Calu3 (cell line): ENCODE data around the gene PAX9. TPM values are rescaled to one million over a fixed set of nuclear protein-coding genes. Genes with fewer than 3 reads are reported as not detected.
A peak's percentile ranks its signal among the peaks of the same experiment; 100 is the strongest.

Experiments used
- BruUV-seq: library from RNA; stranded (reverse); fragments of 400-500 nt; replicated peaks from 2 replicates; lab custom pipeline; 2021; lab: Mats Ljungman, UMichigan
- CTCF ChIA-PET: fragments of 300-600 bp; sonication (Branson Sonifier 250); formaldehyde crosslinking; loops from one replicate; lab custom pipeline; 2022; ENCODE audit warnings: antibody characterized with exemption; lab: Charles Lee
- DNase-seq: peaks from one replicate; pipeline ENCODE4 v3.0.0; 2022
- H3K27ac Mint-ChIP-seq: one replicate; pipeline ENCODE4 v1.8.0; 2022; ENCODE audit warnings: mixed read lengths; ENCODE audit not compliant: unreplicated experiment
- H3K27me3 Mint-ChIP-seq: one replicate; pipeline ENCODE4 v1.8.0; 2022; ENCODE audit warnings: mixed read lengths; ENCODE audit not compliant: unreplicated experiment
- H3K36me3 Mint-ChIP-seq: one replicate; pipeline ENCODE4 v1.8.0; 2022; ENCODE audit warnings: mild to moderate bottlenecking, moderate library complexity, mixed read lengths; ENCODE audit not compliant: insufficient read depth, unreplicated experiment
- H3K4me1 Mint-ChIP-seq: one replicate; pipeline ENCODE4 v1.8.0; 2022; ENCODE audit warnings: mild to moderate bottlenecking, low read depth, mixed read lengths; ENCODE audit not compliant: unreplicated experiment
- H3K4me3 Mint-ChIP-seq: one replicate; pipeline ENCODE4 v1.8.0; 2022; ENCODE audit warnings: mild to moderate bottlenecking, low read depth, moderate library complexity, mixed read lengths; ENCODE audit not compliant: unreplicated experiment
- H3K9me3 Mint-ChIP-seq: one replicate; pipeline ENCODE4 v1.8.0; 2022; ENCODE audit warnings: low read depth, mixed read lengths; ENCODE audit not compliant: unreplicated experiment
- CTCF ChIP-seq: fragments of 200-600 bp; IDR thresholded peaks from one replicate; pipeline ENCODE4 v1.8.0; 2022; ENCODE audit warnings: antibody characterized with exemption; ENCODE audit not compliant: unreplicated experiment
- intact Hi-C: fragments of 100-400 bp; cut with micrococcal nuclease; formaldehyde crosslinking; loops from one replicate; pipeline ENCODE4 v1.10.0; 2022; ENCODE audit not compliant: unreplicated experiment
- total RNA-seq: library from RNA; stranded (reverse); gene quantifications from 2 replicates; pipeline ENCODE4 v1.2.3, GENCODE V29; 2022

Gene PAX9
- total RNA-seq, 1 experiment from 2014 or later: 4.5 TPM

- intact Hi-C loops: loop anchor here (5.0 kb wide), 1 partner anchor 113 kb away; no protein-coding TSS in a partner anchor
- no peak for TF ChIP-seq CTCF
- no peak for DNase-seq
- CTCF ChIA-PET: no interaction called here
- Mint-ChIP-seq H3K27ac (no peak overlapping the region), H3K27me3 (peaks cover 38% of the 10 kb centered on the region), H3K4me1 (peaks cover 27% of the 10 kb centered on the region), H3K9me3 (no peaks in the 10 kb centered on the region), H3K4me3 (no peak overlapping the region), H3K36me3 (peaks cover 17% of the 10 kb centered on the region)
- no TSS peak for BruUV-seq
Measured at GRCh38 chr14:36659010-36659821, 2.4 kb upstream of the PAX9 start.

- CTCF ChIA-PET: interaction anchor here (0.6 kb wide), 1 partner anchor 282 kb away, joined by 3 read pairs; no protein-coding TSS in a partner anchor
- Mint-ChIP-seq H3K9me3 (no peaks in the 10 kb centered on the region), H3K4me3 (no peak overlapping the region), H3K27ac (no peak overlapping the region), H3K4me1 (peaks cover 26% of the 10 kb centered on the region), H3K27me3 (peaks cover 38% of the 10 kb centered on the region), H3K36me3 (peaks cover 17% of the 10 kb centered on the region)
- DNase-seq: no peak
- intact Hi-C loops: loop anchor here (5.0 kb wide), 2 partner anchors 92 to 112 kb away; no protein-coding TSS in a partner anchor
- TF ChIP-seq CTCF: no peak
- BruUV-seq: no TSS peak
Measured at GRCh38 chr14:36659822-36660735, 1.6 kb upstream of the PAX9 start.

DNA sequence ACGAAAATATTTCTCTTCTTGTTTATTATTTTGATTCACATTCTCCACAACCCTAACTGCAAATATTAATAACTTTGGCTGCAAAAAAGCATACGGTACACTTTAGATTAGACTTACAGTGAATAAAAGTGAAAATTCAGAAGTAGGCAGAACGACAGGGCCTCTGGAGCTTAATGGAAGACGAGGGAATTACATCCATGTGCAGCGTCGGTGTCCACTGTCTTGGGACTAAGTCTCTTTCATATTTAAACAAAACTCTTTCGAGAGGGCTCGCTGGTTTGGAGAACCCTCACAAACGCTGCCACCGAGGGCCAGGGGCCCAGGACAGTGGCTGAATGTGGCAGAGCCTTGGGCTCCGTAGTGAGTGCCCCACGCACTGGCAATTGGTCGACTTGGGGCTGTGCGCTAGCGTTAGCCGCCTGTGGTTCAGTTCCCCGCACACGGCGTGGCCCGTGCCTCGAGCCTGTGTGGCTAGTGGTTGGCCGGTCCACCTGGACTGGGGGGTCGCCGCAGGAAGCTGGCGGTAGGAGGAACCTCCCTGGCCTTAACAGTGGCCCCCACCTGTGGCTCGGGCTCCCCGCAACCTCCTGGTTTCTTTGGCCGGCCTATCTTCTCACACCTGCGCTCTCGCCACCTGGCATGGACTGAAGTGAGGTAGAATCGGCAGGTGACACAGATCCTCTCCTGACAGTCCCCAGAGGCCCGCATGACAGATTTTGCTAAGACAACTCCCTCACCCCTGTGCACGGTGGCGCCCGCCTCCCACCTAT lies 739 bp upstream of the PAX9 start:
- H3K4me1 Mint-ChIP-seq: peaks cover 17% of the 10 kb centered on the region
- CTCF ChIA-PET: interaction anchor here (0.6 to 1.0 kb wide), 2 partner anchors 87 to 107 kb away, joined by 3 to 5 read pairs; no protein-coding TSS in a partner anchor

More for the DNA sequence above, 739 bp upstream of the PAX9 start:
- no peak for DNase-seq
- Mint-ChIP-seq H3K36me3 (peaks cover 17% of the 10 kb centered on the region), H3K27me3 (peaks cover 38% of the 10 kb centered on the region), H3K9me3 (no peaks in the 10 kb centered on the region), H3K27ac (peak overlapping the region; percentile 69), H3K4me3 (peak overlapping the region; percentile 87)
- no peak for TF ChIP-seq CTCF
- intact Hi-C loops: loop anchor here (5.0 kb wide), 1 partner anchor 91 kb away; no protein-coding TSS in a partner anchor
- no TSS peak for BruUV-seq
